Measurements from ENCODE around the gene CLCA4. TPM values are rescaled to one million over a fixed set of nuclear protein-coding genes. Genes with fewer than 3 reads are reported as not detected.

CLCA4 gene
- total RNA-seq, 3 donors from 2014 or later = 1,343 to 2,522 (median 1,448) TPM

DNA sequence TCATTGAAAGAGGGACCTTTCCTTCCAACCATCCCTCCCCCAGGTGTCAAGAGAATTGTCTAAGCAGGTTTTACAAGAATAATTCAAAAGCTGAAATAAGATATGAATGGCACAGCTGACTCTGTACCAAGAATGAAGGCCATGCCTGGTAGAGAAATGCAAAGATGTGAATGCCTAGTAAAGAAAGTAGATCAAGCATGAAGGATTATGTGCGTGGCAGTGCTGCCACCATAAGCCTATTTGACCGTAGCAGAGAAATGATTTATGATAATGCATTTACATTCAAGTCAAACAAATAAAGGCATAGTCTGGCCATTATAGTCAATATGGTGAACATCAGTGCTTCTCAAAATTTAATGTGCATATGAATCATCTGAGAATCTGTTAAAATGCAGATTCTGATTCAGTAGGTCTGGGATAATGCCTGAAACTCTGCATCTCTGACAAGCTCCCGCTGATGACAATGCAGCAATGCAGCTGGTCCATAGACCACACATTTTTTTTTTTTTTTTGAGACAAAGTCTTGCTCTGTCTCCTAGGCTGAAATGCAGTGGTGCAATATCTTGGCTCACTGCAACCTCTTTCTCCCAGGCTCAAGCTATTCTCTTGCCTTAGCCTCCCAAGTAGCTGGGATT lies 16.6 kb upstream of the CLCA4 start:
- no peak for DNase-seq
- Histone ChIP-seq H3K4me1 (ENCODE audit: low read depth) (no peaks in the 10 kb centered on the region), H3K36me3 (ENCODE audit: low read depth) (no peaks in the 10 kb centered on the region), H3K9me3 (no peaks in the 10 kb centered on the region), H3K4me3 (no peak overlapping the region)
- intact Hi-C loops (cut with DNase I, micrococcal nuclease) = no loop called here
- no peak for ATAC-seq
- TF ChIP-seq, protein P1, sequence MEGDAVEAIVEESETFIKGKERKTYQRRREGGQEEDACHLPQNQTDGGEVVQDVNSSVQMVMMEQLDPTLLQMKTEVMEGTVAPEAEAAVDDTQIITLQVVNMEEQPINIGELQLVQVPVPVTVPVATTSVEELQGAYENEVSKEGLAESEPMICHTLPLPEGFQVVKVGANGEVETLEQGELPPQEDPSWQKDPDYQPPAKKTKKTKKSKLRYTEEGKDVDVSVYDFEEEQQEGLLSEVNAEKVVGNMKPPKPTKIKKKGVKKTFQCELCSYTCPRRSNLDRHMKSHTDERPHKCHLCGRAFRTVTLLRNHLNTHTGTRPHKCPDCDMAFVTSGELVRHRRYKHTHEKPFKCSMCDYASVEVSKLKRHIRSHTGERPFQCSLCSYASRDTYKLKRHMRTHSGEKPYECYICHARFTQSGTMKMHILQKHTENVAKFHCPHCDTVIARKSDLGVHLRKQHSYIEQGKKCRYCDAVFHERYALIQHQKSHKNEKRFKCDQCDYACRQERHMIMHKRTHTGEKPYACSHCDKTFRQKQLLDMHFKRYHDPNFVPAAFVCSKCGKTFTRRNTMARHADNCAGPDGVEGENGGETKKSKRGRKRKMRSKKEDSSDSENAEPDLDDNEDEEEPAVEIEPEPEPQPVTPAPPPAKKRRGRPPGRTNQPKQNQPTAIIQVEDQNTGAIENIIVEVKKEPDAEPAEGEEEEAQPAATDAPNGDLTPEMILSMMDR (IDR thresholded peaks at IDR 0.05) = no peak

DNA sequence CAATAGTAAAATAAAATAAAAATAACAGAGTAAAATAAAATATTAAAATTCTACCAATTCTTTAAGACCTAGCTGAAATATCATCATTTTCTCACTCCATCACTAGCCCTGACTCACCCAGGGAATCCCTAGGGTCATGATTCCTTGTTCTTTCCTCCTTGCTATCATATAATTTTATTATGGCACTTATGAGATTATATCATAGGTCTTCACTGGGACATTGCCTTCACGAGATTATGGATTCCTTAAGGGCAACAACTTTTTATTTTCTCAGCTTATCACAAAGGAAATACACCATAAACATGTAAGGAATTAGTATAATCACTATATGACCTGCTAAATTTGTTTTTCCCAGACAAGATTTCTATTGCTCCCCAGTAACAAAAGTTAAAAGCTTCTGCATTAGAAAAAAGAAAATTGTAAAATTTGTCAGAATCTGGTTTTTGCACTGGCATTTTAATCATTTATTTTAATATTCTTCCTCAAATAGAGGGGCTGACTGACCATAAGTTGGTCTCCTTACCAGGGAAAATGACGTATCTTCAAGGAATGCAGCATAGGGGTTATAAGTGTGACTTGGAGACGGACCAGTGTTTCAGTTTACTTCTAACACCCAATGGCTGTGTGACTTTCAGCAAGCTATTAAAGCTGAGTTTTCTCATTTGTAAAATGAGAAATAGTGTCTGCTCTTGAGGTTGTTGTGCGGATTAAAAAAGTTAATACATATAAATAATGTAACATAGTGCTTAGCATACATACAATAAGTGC lies 8.8 kb upstream of the CLCA4 start:
- no peaks in the 10 kb centered on the region for H3K4me1 ChIP-seq (ENCODE audit: low read depth)
- intact Hi-C loops (cut with DNase I, micrococcal nuclease) = no loop called here
- ATAC-seq = peak; percentile 92
- no peaks in the 10 kb centered on the region for H3K36me3 ChIP-seq (ENCODE audit: low read depth)
- no peak overlapping the region for H3K4me3 ChIP-seq
- no peaks in the 10 kb centered on the region for H3K9me3 ChIP-seq
- DNase-seq = peak in 1 of 3 donors; percentile 40
- TF ChIP-seq, protein P1 (IDR thresholded peaks at IDR 0.05) = no peak

DNA sequence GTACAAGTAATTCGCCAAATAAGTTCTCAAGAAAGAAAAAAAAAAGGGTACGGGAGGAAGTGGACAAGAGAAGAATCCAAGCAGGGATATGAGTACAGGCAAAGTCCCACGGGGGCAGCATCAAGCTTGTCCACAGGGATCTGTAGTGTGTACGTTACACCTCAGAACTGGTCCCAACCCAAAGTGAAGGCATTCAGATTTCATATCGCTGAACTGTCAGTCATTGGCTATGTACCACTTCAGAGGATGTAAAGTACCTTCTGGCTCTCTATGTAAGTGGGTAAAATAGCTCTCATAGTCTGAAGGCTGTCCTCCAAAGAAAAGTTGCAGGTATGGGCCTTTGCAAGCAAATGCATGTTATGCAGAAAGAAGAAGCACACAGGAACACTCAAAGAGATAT lies 8.1 kb upstream of the CLCA4 start:
- TF ChIP-seq, protein P1 (IDR thresholded peaks at IDR 0.05) = no peak
- no peaks in the 10 kb centered on the region for H3K9me3 ChIP-seq
- H3K36me3 ChIP-seq (ENCODE audit: low read depth) = no peaks in the 10 kb centered on the region
- peak; percentile 7 for ATAC-seq
- H3K4me3 ChIP-seq = no peak overlapping the region
- intact Hi-C loops (cut with DNase I, micrococcal nuclease) = no loop called here
- no peak for DNase-seq
- H3K4me1 ChIP-seq (ENCODE audit: low read depth) = no peaks in the 10 kb centered on the region

DNA sequence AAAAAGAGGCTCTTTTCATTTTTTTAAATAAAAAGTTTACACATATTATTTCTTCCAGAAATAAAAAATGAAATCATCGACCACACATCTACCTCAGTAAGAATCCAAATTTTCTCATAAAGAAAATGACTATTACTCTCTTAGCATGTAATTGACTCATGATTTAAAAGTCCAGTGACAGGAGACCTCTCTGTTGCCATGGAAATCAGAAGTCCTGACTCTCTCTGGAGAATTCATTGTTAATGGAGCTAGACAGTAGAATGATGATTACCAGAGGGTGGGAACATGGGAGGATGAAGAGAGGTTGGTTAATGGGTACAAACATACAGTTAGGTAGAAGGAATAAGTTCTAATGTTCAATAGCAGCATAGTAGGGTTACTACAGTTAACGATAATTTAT lies 5.0 kb upstream of the CLCA4 start:
- H3K4me3 ChIP-seq = no peak overlapping the region

DNA sequence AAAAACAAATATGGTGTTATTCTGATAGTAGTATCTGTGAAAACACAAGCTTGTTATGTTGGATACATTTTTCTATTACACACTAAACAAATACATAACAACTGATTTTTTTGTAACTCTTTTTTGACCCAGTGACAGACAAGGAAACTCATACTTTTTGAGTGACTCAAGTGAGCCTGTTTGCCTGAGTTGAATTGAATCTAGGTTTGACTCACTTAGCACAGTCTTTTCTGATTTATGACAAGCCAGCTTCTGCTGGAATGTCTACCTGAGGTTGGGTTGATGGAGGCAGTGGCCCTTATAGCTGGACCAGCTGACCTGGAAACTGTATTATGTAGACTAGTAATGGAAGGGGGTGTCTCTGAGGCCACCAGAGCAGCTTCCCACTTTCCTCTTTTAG lies 4.2 kb upstream of the CLCA4 start:
- no peak for DNase-seq
- intact Hi-C loops (cut with DNase I, micrococcal nuclease) = no loop called here
- H3K4me1 ChIP-seq (ENCODE audit: low read depth) = no peaks in the 10 kb centered on the region
- TF ChIP-seq, protein P1 (IDR thresholded peaks at IDR 0.05) = no peak
- no peaks in the 10 kb centered on the region for H3K36me3 ChIP-seq (ENCODE audit: low read depth)
- ATAC-seq = peak; percentile 39
- no peaks in the 10 kb centered on the region for H3K9me3 ChIP-seq
- H3K4me3 ChIP-seq = no peak overlapping the region

More for the DNA sequence above, 5.0 kb upstream of the CLCA4 start:
- H3K9me3 ChIP-seq = no peaks in the 10 kb centered on the region
- TF ChIP-seq, protein P1 (IDR thresholded peaks at IDR 0.05) = no peak
- intact Hi-C loops (cut with DNase I, micrococcal nuclease) = no loop called here
- DNase-seq (no peak), ATAC-seq (no peak)
- no peaks in the 10 kb centered on the region for H3K4me1 ChIP-seq (ENCODE audit: low read depth)
- no peaks in the 10 kb centered on the region for H3K36me3 ChIP-seq (ENCODE audit: low read depth)
